Activated gamma-delta T cell (primary cell): ENCODE results near the gene GHRH.

ENCODE experiments used
- DNase-seq: peaks from one replicate; lab custom pipeline; 2025; lab: John Stamatoyannopoulos, UW

The GHRH gene

DNA sequence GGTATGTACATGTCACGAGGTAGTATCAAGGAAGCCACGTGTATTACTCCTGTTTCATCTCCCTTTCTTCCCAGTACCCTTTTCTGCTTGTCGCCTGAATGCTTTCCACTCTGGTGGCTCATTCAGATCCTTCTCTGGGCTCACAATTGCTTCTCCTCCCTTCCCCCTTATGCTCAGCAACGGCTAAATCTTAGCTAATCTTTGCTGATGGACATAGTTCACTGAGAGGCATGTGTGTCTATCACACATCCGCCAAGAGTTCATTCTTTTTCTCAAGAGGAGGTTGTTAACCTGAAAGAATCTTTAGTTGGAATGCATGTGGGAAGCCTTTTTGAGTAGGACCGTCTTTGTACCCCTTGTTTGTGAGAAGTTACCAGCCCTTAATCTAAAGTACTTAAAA, 56.5 kb downstream of the GHRH start:
- DNase-seq: no peak

- no peak for DNase-seq
Measured at GRCh38 chr20:37204056-37204455, 57.6 kb downstream of the GHRH start.

DNA sequence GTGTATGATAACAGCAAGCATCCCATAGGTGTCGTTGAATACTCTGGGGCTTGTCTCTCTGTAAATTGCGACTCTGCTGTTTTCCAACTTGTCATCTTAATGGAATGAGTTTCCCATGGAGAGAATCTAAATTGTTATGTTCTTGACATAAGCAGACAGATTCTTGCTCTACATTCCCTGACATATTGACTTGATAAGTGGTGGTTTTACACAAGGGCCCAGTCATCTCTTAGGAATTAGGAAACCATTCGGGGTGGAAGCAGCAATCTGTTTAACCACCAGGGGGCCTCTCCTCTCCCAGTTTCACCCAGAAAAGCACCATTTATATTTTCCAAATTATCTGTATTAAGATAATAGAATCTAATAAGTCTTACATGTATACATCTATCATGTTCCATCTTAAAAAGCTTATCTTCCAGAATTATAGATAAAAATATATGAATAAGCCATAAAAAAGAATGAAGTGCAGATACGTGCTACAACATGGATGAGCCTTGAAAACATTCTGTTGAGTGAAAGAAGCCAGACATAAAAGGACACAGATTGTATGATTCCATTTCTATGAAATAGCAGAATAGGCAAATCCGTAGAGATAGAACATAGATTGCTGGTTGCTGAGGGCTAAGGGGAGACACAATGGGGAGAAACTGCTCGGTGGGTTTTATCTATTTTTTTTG, 59.2 kb downstream of the GHRH start:
- no peak for DNase-seq

DNA sequence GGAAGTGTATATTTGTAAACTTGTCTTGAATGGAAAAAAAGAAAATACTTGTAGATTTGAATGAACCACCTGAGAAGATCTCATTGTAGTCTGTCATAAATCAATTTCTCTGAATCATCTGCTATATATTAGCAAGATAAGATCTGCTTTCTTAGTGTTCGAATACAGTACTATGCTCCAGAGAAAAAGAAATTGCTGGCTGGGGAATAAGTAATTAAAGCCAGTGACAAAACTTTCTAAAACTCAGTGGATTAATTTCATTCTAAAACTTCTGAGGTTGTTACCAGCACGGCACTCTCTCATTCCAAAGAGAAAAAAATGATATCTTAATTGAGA, 59.8 kb downstream of the GHRH start:
- DNase-seq: no peak
